Keratinocyte (primary cell): ENCODE results near the gene RHOU. TPM values are rescaled to one million over a fixed set of nuclear protein-coding genes. Genes with fewer than 3 reads are reported as not detected.

Source experiments
- DNase-seq: peaks from one replicate; pipeline ENCODE4 v3.0.0-alpha.2; 2011; ENCODE audit warnings: low read depth, missing footprints, low spot score
- FAIRE-seq: peaks from 2 replicates; lab custom pipeline; 2011; peaks lifted over from hg19 to GRCh38; lab: Jason Lieb, UNC
- H2AFZ ChIP-seq: 2 replicates; pipeline ENCODE4 v1.6.0; 2012; ENCODE audit warnings: low read length, control low read depth, inconsistent platforms; ENCODE audit not compliant: control insufficient read depth
- H3K27ac ChIP-seq: 2 replicates; pipeline ENCODE4 v1.5.1; 2011; ENCODE audit warnings: low read length; ENCODE audit not compliant: control insufficient read depth, insufficient read depth
- H3K27me3 ChIP-seq: 3 replicates; pipeline ENCODE4 v1.6.0; 2011; ENCODE audit warnings: low read length; ENCODE audit not compliant: control insufficient read depth, insufficient read depth; ENCODE audit errors: extremely low read depth
- H3K36me3 ChIP-seq, 2 experiments: 2 replicates in 1 of 2; 3 replicates in 1 of 2; pipeline ENCODE4 v1.5.1; 2011; ENCODE audit warnings: low read length in 2 of 2, mild to moderate bottlenecking in 1 of 2; ENCODE audit not compliant: control insufficient read depth in 2 of 2, insufficient read depth in 2 of 2; ENCODE audit errors: extremely low read depth in 1 of 2
- H3K4me1 ChIP-seq: 3 replicates; pipeline ENCODE4 v1.5.1; 2011; ENCODE audit warnings: low read length; ENCODE audit not compliant: control insufficient read depth, insufficient read depth; ENCODE audit errors: extremely low read depth
- H3K4me2 ChIP-seq: 3 replicates; pipeline ENCODE4 v1.6.0; 2011; ENCODE audit warnings: low read depth, low read length; ENCODE audit not compliant: control insufficient read depth, insufficient read depth; ENCODE audit errors: extremely low read depth
- H3K4me3 ChIP-seq, 3 experiments: fragments of 200-600 bp in 1 of 3; sonication (generic) in 1 of 3; 2 replicates in 2 of 3; 3 replicates in 1 of 3; pipeline ENCODE4 v1.5.1; 2011 to 2016; ENCODE audit warnings: low read length in 3 of 3, mild to moderate bottlenecking in 3 of 3, control low read depth in 2 of 3, inconsistent platforms in 1 of 3, low read depth in 1 of 3, mixed read lengths in 1 of 3, mixed run types in 1 of 3, moderate library complexity in 1 of 3; ENCODE audit not compliant: control insufficient read depth in 2 of 3, insufficient read depth in 2 of 3; ENCODE audit errors: extremely low read depth in 1 of 3
- H3K79me2 ChIP-seq: 2 replicates; pipeline ENCODE4 v1.6.0; 2012; ENCODE audit warnings: low read length; ENCODE audit not compliant: control insufficient read depth, insufficient read depth
- H3K9ac ChIP-seq: 3 replicates; pipeline ENCODE4 v1.6.0; 2011; ENCODE audit warnings: low read length; ENCODE audit not compliant: control insufficient read depth, insufficient read depth; ENCODE audit errors: extremely low read depth
- H3K9me1 ChIP-seq: 3 replicates; pipeline ENCODE4 v1.6.0; 2011; ENCODE audit warnings: low read length; ENCODE audit not compliant: control insufficient read depth, insufficient read depth; ENCODE audit errors: extremely low read depth
- H3K9me3 ChIP-seq: 2 replicates; pipeline ENCODE4 v1.5.1; 2012; ENCODE audit warnings: low read depth, low read length; ENCODE audit not compliant: control insufficient read depth
- H4K20me1 ChIP-seq: 3 replicates; pipeline ENCODE4 v1.6.0; 2011; ENCODE audit warnings: low read length; ENCODE audit not compliant: control insufficient read depth, insufficient read depth; ENCODE audit errors: extremely low read depth
- EZH2 ChIP-seq: IDR thresholded peaks from one replicate; pipeline ENCODE4 v1.6.1; 2012; ENCODE audit warnings: inconsistent platforms, mild to moderate bottlenecking, low read length, moderate library complexity
- dilution Hi-C: fragments of 300-500 bp; cut with MboI; formaldehyde crosslinking; loops from one replicate; pipeline ENCODE4 v1.7.0; 2020; ENCODE audit warnings: low sequenced_read_pairs; ENCODE audit not compliant: extremely low pct_ligation_motif_present
- polyA plus RNA-seq, 5 experiments: library from polyadenylated mRNA; depleted of rRNA in 3 of 5; stranded (reverse) in 3 of 5; stranded (forward) in 1 of 5; unstranded in 1 of 5; fragments of >200 nt; gene quantifications; 1 replicate in 1 of 5; 2 replicates in 3 of 5; 3 replicates in 1 of 5; pipeline versions ENCODE4 v1.2.1 to v1.2.3, GENCODE V29; 2011 to 2012; ENCODE audit warnings: missing spikeins in 2 of 5, low read depth in 1 of 5, low replicate concordance in 1 of 5
- TF ChIP-seq, protein P1 (sequence below), 3 experiments: IDR thresholded peaks in 1 of 3; conservative IDR thresholded peaks in 1 of 3; optimal IDR thresholded peaks in 1 of 3; 2 replicates in 2 of 3; 3 replicates in 1 of 3; pipeline versions ENCODE3 to v1.5.1; 2011; ENCODE audit warnings: low read length in 3 of 3, mild to moderate bottlenecking in 3 of 3, moderate library complexity in 2 of 3, control low read depth in 1 of 3, inconsistent platforms in 1 of 3; ENCODE audit not compliant: insufficient read depth in 2 of 3; ENCODE audit errors: extremely low read depth in 1 of 3

Gene RHOU
- polyA plus RNA-seq, 1 donor (not counting 4 experiments of a cell fraction or from before 2014, with no cell fraction given), result 0.29 TPM

DNA sequence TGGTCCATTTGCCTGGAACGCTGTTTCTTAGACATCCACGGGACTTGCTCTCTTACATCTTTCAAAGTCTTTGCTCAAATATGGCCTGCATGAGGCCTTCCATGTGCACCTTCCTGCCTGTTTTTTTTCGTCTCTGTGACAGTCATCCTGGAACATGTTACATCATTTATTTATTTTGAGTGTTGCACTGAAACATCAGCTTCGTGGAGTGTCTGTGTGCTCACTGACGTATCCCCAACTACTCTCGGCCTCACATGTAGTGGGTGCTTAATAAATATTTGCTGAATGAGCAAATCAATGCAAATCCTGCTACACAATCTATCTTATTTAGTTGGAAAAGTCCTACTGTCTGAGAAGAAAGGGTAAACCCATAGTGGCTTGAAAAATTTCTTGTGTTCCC lies 11.4 kb upstream of the RHOU start:
- no peaks in the 10 kb centered on the region for H3K9me3 ChIP-seq
- no peak overlapping the region for H3K27ac ChIP-seq
- H4K20me1 ChIP-seq, result no peaks in the 10 kb centered on the region
- H3K79me2 ChIP-seq, result no peaks in the 10 kb centered on the region
- FAIRE-seq (no peak), DNase-seq (no peak)
- dilution Hi-C loops, result no loop called here
- no peak overlapping the region for H3K4me2 ChIP-seq
- H3K36me3 ChIP-seq, result no peaks in the 10 kb centered on the region
- no peaks in the 10 kb centered on the region for H3K27me3 ChIP-seq
- no peak overlapping the region for H3K4me3 ChIP-seq
- H2AFZ ChIP-seq, result no peak overlapping the region
- H3K9me1 ChIP-seq, result no peaks in the 10 kb centered on the region
- no peaks in the 10 kb centered on the region for H3K4me1 ChIP-seq
- H3K9ac ChIP-seq, result no peak overlapping the region
- TF ChIP-seq, protein P1, sequence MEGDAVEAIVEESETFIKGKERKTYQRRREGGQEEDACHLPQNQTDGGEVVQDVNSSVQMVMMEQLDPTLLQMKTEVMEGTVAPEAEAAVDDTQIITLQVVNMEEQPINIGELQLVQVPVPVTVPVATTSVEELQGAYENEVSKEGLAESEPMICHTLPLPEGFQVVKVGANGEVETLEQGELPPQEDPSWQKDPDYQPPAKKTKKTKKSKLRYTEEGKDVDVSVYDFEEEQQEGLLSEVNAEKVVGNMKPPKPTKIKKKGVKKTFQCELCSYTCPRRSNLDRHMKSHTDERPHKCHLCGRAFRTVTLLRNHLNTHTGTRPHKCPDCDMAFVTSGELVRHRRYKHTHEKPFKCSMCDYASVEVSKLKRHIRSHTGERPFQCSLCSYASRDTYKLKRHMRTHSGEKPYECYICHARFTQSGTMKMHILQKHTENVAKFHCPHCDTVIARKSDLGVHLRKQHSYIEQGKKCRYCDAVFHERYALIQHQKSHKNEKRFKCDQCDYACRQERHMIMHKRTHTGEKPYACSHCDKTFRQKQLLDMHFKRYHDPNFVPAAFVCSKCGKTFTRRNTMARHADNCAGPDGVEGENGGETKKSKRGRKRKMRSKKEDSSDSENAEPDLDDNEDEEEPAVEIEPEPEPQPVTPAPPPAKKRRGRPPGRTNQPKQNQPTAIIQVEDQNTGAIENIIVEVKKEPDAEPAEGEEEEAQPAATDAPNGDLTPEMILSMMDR (optimal IDR thresholded peaks at IDR 0.05 in 1 of 3, IDR thresholded peaks at IDR 0.05 in 1 of 3, conservative IDR thresholded peaks at IDR 0.05 in 1 of 3; ENCODE audit: extremely low read depth in 1 of 3, insufficient read depth in 2 of 3, low read length in 3 of 3), result no peak

DNA sequence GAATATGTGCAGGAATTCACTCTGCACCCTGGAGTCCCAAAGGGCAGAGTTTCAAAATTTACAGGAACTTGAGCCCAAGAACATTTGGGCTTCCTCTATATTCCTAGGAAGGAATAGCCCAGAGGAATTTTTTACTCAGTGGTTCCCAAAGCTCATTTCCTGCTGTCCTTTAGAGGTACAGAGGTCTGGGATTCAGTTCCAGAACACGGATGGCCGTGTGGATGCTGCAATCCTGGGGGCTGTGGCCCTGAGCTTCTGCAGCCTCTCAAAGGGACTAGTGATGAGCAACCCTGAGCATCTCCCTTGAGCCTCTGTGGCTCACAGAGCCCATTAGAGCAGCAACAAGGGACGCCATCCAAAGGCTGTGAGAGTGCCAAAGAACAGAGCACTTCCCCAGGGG lies 10.1 kb upstream of the RHOU start:
- Histone ChIP-seq H4K20me1 (no peaks in the 10 kb centered on the region), H3K27me3 (peaks cover 3% of the 10 kb centered on the region), H3K4me1 (no peaks in the 10 kb centered on the region), H3K9me1 (no peaks in the 10 kb centered on the region), H3K79me2 (no peaks in the 10 kb centered on the region), H2AFZ (no peak overlapping the region), H3K4me2 (no peak overlapping the region), H3K9me3 (no peaks in the 10 kb centered on the region), H3K36me3 (no peaks in the 10 kb centered on the region), H3K9ac (no peak overlapping the region), H3K27ac (no peak overlapping the region), H3K4me3 (no peak overlapping the region)
- dilution Hi-C loops, result no loop called here
- DNase-seq, result no peak
- no peak for TF ChIP-seq EZH2
- TF ChIP-seq, protein P1 (optimal IDR thresholded peaks at IDR 0.05 in 1 of 3, IDR thresholded peaks at IDR 0.05 in 1 of 3, conservative IDR thresholded peaks at IDR 0.05 in 1 of 3; ENCODE audit: extremely low read depth in 1 of 3, insufficient read depth in 2 of 3, low read length in 3 of 3), result no peak
- FAIRE-seq, result no peak
